ENCODE data around the gene EEF1AKMT4. TPM values are rescaled to one million over a fixed set of nuclear protein-coding genes. Genes with fewer than 3 reads are reported as not detected.
"Not testable (repeated sequence)": the region's sequence is repeated elsewhere in the genome, so short reads cannot be mapped to it uniquely, and the experiment has no call there.

EEF1AKMT4 gene
- total RNA-seq, 1 donor from 2014 or later, result 14.0 TPM

GRCh38 chr3:184259878-184260723 lies 10.6 kb downstream of the EEF1AKMT4 start:
- no peak for TF ChIP-seq CTCF (IDR thresholded peaks at IDR 0.05; ENCODE audit: insufficient read depth, low read length, severe bottlenecking)
- FAIRE-seq (no peak), DNase-seq (ENCODE audit: low read depth) (no peak)
- H3K27me3 ChIP-seq (ENCODE audit: control insufficient read depth, insufficient read depth, low read length), result no peaks in the 10 kb centered on the region
- H3K4me3 ChIP-seq (ENCODE audit: low read depth, low read length), result peak overlapping the region; percentile 50
- H3K36me3 ChIP-seq (ENCODE audit: control insufficient read depth, insufficient read depth, low read length), result no peaks in the 10 kb centered on the region

GRCh38 chr3:184260724-184261269 lies 11.3 kb downstream of the EEF1AKMT4 start:
- TF ChIP-seq CTCF (IDR thresholded peaks at IDR 0.05; ENCODE audit: insufficient read depth, low read length, severe bottlenecking), result no peak
- Histone ChIP-seq H3K36me3 (ENCODE audit: control insufficient read depth, insufficient read depth, low read length) (no peaks in the 10 kb centered on the region), H3K4me3 (ENCODE audit: low read depth, low read length) (peak overlapping the region; percentile 50), H3K27me3 (ENCODE audit: control insufficient read depth, insufficient read depth, low read length) (no peaks in the 10 kb centered on the region)
- FAIRE-seq, result no peak
- no peak for DNase-seq (ENCODE audit: low read depth)

GRCh38 chr3:184261270-184261853 lies 11.9 kb downstream of the EEF1AKMT4 start, which contains the start of gene CAMK2N2:
TSS of gene CAMK2N2 (minus strand) at chr3:184261553. CDS start at chr3:184261285, 268 bp downstream.
- Histone ChIP-seq H3K4me3 (ENCODE audit: low read depth, low read length) (peak within 1 kb of the TSS; percentile 50), H3K27me3 (ENCODE audit: control insufficient read depth, insufficient read depth, low read length) (no peaks in the 10 kb centered on the region), H3K36me3 (ENCODE audit: control insufficient read depth, insufficient read depth, low read length) (no peaks in the 10 kb centered on the region)
- no peak for FAIRE-seq
- no peak for DNase-seq (ENCODE audit: low read depth)
- no peak for TF ChIP-seq CTCF (IDR thresholded peaks at IDR 0.05; ENCODE audit: insufficient read depth, low read length, severe bottlenecking)

GRCh38 chr3:184261854-184262763 lies 12.6 kb downstream of the EEF1AKMT4 start:
- FAIRE-seq, result no peak
- H3K36me3 ChIP-seq (ENCODE audit: control insufficient read depth, insufficient read depth, low read length), result no peaks in the 10 kb centered on the region
- H3K27me3 ChIP-seq (ENCODE audit: control insufficient read depth, insufficient read depth, low read length), result no peaks in the 10 kb centered on the region
- no peak for DNase-seq (ENCODE audit: low read depth)
- peak overlapping the region; percentile 50 for H3K4me3 ChIP-seq (ENCODE audit: low read depth, low read length)
- TF ChIP-seq CTCF (IDR thresholded peaks at IDR 0.05; ENCODE audit: insufficient read depth, low read length, severe bottlenecking), result no peak

GRCh38 chr3:184262764-184263179 lies 13.3 kb downstream of the EEF1AKMT4 start:
- Histone ChIP-seq H3K27me3 (ENCODE audit: control insufficient read depth, insufficient read depth, low read length) (no peaks in the 10 kb centered on the region), H3K36me3 (ENCODE audit: control insufficient read depth, insufficient read depth, low read length) (no peaks in the 10 kb centered on the region), H3K4me3 (ENCODE audit: low read depth, low read length) (peak overlapping the region; percentile 50)
- DNase-seq (ENCODE audit: low read depth) (no peak), FAIRE-seq (no peak)
- TF ChIP-seq CTCF (IDR thresholded peaks at IDR 0.05; ENCODE audit: insufficient read depth, low read length, severe bottlenecking), result no peak

- not testable (repeated sequence) for H3K27me3 ChIP-seq (ENCODE audit: control insufficient read depth, insufficient read depth, low read length); DNase-seq (ENCODE audit: low read depth); H3K4me3 ChIP-seq (ENCODE audit: low read depth, low read length); H3K36me3 ChIP-seq (ENCODE audit: control insufficient read depth, insufficient read depth, low read length); FAIRE-seq
Observed at GRCh38 chr3:184267249-184267648, 17.8 kb downstream of the EEF1AKMT4 start.
